NCI-H82 treated with DMSO at 0.1 percent for 48 hours (cell line): ENCODE results near the gene NAV3.

ENCODE experiments used
- DNase-seq: peaks from one replicate; lab custom pipeline; 2025; ENCODE audit not compliant: unreplicated experiment; lab: John Stamatoyannopoulos, UW

The NAV3 gene

GRCh38 chr12:77830583-77831351, at the start of gene NAV3:
TSS of gene NAV3 (plus strand) at chr12:77830894. CDS start at chr12:77831462, 568 bp downstream.
- no peak for DNase-seq

GRCh38 chr12:77782034-77782433, 48.7 kb upstream of the NAV3 start:
- DNase-seq = no peak

GRCh38 chr12:77782766-77783165, 47.9 kb upstream of the NAV3 start:
- DNase-seq = no peak

GRCh38 chr12:77785211-77785610, 45.5 kb upstream of the NAV3 start:
- no peak for DNase-seq

GRCh38 chr12:77786675-77787074, 44.0 kb upstream of the NAV3 start:
- no peak for DNase-seq

- peak; percentile 19 for DNase-seq
Observed at GRCh38 chr12:77788231-77789168, 42.2 kb upstream of the NAV3 start.

- no peak for DNase-seq
Observed at GRCh38 chr12:77795699-77796098, 35.0 kb upstream of the NAV3 start.

GRCh38 chr12:77796775-77797174, 33.9 kb upstream of the NAV3 start:
- DNase-seq = no peak

GRCh38 chr12:77800501-77800900, 30.2 kb upstream of the NAV3 start:
- no peak for DNase-seq

- no peak for DNase-seq
Observed at GRCh38 chr12:77808534-77808933, 22.2 kb upstream of the NAV3 start.

GRCh38 chr12:77813558-77813957, 17.1 kb upstream of the NAV3 start:
- no peak for DNase-seq

GRCh38 chr12:77814386-77814785, 16.3 kb upstream of the NAV3 start:
- no peak for DNase-seq

- DNase-seq = no peak
Observed at GRCh38 chr12:77816196-77816595, 14.5 kb upstream of the NAV3 start.

- no peak for DNase-seq
Observed at GRCh38 chr12:77817276-77817675, 13.4 kb upstream of the NAV3 start.

- no peak for DNase-seq
Observed at GRCh38 chr12:77818351-77818750, 12.3 kb upstream of the NAV3 start.

GRCh38 chr12:77821699-77822203, 8.9 kb upstream of the NAV3 start:
- DNase-seq = no peak

- no peak for DNase-seq
Observed at GRCh38 chr12:77833329-77833728, 2.6 kb downstream of the NAV3 start.

- no peak for DNase-seq
Observed at GRCh38 chr12:77834618-77835017, 3.9 kb downstream of the NAV3 start.

GRCh38 chr12:77835969-77836368, 5.3 kb downstream of the NAV3 start:
- DNase-seq = no peak

GRCh38 chr12:77837876-77838291, 7.2 kb downstream of the NAV3 start:
- no peak for DNase-seq

GRCh38 chr12:77841521-77841920, 10.8 kb downstream of the NAV3 start:
- no peak for DNase-seq

- DNase-seq = no peak
Observed at GRCh38 chr12:77842430-77842829, 11.7 kb downstream of the NAV3 start.
